Measurements from ENCODE around the gene IMMP2L. TPM values are rescaled to one million over a fixed set of nuclear protein-coding genes. Genes with fewer than 3 reads are reported as not detected.

IMMP2L gene
- total RNA-seq, 1 donor from 2014 or later: 59.6 TPM

DNA sequence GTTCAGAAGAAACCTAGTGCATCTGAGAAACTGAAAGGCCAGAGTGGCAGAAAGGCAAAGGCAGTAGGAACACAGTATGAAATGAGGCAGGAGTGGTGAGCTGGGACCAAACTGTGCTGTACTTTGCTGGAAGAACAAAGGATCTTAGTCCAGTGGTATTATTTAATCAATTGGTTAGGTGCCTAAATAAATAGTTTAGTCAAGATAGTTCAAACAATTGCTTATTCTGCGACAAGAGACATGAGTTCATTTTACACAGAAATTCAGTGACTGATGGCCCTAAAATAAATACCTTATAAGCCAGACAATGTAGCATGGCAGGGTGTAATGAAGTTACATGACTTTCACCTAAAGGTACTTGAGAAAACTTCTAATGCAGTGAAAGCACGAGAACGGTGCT, 653.2 kb downstream of the IMMP2L start:
- TF ChIP-seq, protein P1, sequence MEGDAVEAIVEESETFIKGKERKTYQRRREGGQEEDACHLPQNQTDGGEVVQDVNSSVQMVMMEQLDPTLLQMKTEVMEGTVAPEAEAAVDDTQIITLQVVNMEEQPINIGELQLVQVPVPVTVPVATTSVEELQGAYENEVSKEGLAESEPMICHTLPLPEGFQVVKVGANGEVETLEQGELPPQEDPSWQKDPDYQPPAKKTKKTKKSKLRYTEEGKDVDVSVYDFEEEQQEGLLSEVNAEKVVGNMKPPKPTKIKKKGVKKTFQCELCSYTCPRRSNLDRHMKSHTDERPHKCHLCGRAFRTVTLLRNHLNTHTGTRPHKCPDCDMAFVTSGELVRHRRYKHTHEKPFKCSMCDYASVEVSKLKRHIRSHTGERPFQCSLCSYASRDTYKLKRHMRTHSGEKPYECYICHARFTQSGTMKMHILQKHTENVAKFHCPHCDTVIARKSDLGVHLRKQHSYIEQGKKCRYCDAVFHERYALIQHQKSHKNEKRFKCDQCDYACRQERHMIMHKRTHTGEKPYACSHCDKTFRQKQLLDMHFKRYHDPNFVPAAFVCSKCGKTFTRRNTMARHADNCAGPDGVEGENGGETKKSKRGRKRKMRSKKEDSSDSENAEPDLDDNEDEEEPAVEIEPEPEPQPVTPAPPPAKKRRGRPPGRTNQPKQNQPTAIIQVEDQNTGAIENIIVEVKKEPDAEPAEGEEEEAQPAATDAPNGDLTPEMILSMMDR (IDR thresholded peaks at IDR 0.05; ENCODE audit: unreplicated experiment): no peak
- H3K27ac Mint-ChIP-seq: no peak overlapping the region
- no peaks in the 10 kb centered on the region for H3K27me3 Mint-ChIP-seq (ENCODE audit: low read depth)
- H3K4me3 Mint-ChIP-seq: no peak overlapping the region
- no peak for DNase-seq (ENCODE audit: low spot score in 2 of 2, unreplicated experiment in 2 of 2)
- H3K4me1 Mint-ChIP-seq: peaks cover 14% of the 10 kb centered on the region
- peaks cover under 1% of the 10 kb centered on the region for H3K9me3 Mint-ChIP-seq
- H3K36me3 Mint-ChIP-seq: no peaks in the 10 kb centered on the region

DNA sequence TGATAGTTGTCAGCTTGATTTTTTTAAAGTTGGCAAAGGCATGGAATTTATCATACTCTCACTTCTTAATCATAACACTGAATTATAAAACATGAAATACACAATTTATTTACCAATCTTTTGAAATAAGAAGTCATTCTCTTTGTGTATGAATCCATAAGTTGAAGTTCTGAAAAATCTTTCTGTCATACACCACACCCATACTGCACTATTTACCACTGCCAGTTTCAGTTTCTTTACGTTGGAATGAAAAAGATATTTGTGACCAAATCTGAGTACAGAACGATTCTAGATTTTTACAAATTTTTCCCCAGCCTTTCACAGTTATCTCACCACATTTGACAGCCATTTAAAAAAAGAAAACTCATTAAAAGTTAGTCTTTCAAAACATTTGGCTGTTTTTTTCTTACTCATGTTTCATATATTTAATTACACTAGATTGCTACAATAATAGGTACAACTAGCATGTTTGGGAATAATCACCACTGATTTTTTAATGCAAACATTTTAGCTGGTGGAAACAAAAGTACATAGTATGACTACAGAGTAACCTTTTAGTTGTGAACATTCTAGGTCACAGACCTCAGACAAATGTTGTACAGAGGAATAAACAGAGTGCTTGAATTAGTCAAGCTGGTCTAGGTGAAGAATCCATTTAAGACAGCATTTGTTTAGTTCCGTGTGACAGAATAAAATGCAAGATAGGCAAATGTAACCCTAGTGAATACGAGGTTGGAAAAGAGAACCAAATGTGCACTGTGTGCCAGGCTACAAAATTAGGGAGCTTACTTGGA, 656.3 kb downstream of the IMMP2L start:
- no peak overlapping the region for H3K4me3 Mint-ChIP-seq
- H3K9me3 Mint-ChIP-seq: peaks cover 10% of the 10 kb centered on the region

DNA sequence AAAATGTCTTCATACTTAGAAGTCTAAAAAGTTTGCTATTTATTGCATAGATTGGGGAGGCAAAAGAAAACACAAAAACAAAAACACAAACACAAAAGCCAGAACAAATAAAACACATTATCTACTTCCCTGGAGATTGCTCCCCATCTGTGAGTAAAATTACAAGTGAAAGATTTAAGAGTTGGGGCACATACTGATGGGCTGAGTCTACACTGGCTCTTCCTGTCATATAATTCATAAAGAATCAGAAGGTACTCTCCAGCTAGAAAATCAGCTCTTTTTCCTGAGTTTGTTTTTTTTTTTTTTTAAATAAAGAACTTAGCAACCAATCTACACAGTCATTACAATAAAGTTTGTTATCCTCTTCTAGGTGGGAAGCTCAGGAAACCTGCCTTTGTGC, 663.8 kb downstream of the IMMP2L start:
- H3K27ac Mint-ChIP-seq: peak overlapping the region; percentile 11
- H3K27me3 Mint-ChIP-seq (ENCODE audit: low read depth): no peaks in the 10 kb centered on the region
- H3K9me3 Mint-ChIP-seq: peaks cover 35% of the 10 kb centered on the region
- TF ChIP-seq, protein P1 (IDR thresholded peaks at IDR 0.05; ENCODE audit: unreplicated experiment): no peak
- H3K36me3 Mint-ChIP-seq: peaks cover 14% of the 10 kb centered on the region
- H3K4me3 Mint-ChIP-seq: no peak overlapping the region
- peaks cover 15% of the 10 kb centered on the region for H3K4me1 Mint-ChIP-seq
- no peak for DNase-seq (ENCODE audit: low spot score in 2 of 2, unreplicated experiment in 2 of 2)

More for the DNA sequence above, 656.3 kb downstream of the IMMP2L start:
- DNase-seq (ENCODE audit: low spot score in 2 of 2, unreplicated experiment in 2 of 2): no peak
- TF ChIP-seq, protein P1 (IDR thresholded peaks at IDR 0.05; ENCODE audit: unreplicated experiment): no peak
- peaks cover 2% of the 10 kb centered on the region for H3K36me3 Mint-ChIP-seq
- peaks cover 11% of the 10 kb centered on the region for H3K4me1 Mint-ChIP-seq
- no peaks in the 10 kb centered on the region for H3K27me3 Mint-ChIP-seq (ENCODE audit: low read depth)
- no peak overlapping the region for H3K27ac Mint-ChIP-seq

DNA sequence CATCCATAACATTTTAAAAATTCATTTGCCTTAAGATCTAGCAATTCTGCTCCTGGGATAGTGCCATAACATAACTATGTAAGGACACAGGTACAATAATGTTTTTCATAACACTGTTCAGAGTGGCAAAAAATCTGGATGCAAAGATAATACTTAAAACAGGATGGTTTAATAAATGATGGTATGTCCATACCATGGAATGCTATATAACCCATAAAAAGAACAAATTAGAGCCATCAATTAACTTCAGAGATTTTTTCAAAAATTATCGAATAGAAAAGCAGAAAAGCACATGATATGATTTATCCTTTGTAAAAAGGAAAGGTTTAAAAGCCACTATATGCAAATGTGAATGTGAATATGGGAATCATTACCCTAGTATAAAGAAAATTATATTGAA, 664.8 kb downstream of the IMMP2L start:
- TF ChIP-seq, protein P1 (IDR thresholded peaks at IDR 0.05; ENCODE audit: unreplicated experiment): no peak
- peaks cover 31% of the 10 kb centered on the region for H3K9me3 Mint-ChIP-seq
- no peak overlapping the region for H3K4me3 Mint-ChIP-seq
- no peak overlapping the region for H3K27ac Mint-ChIP-seq
- peaks cover 15% of the 10 kb centered on the region for H3K4me1 Mint-ChIP-seq
- peaks cover 12% of the 10 kb centered on the region for H3K36me3 Mint-ChIP-seq
- DNase-seq (ENCODE audit: low spot score in 2 of 2, unreplicated experiment in 2 of 2): no peak
- no peaks in the 10 kb centered on the region for H3K27me3 Mint-ChIP-seq (ENCODE audit: low read depth)

DNA sequence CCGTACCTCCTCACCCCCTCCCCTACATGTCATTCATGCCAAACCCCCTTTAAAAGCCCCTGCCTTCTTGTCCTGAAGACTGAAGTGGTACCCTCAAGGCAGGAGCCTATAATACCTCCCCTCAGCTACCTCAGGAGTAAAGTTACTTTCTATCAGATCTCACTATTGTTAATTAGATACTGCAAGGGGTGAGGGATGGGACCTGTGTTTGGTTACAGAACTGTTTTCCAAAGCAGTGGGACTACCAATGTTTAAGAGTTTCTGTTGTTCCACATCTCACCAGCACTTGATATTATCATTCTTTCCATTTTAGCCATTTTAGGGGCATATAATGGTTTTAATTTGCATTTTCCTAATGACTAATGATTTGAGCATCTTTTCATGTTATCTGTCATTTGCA, 668.2 kb downstream of the IMMP2L start:
- Mint-ChIP-seq H3K36me3 (peaks cover 12% of the 10 kb centered on the region), H3K4me3 (no peak overlapping the region), H3K27me3 (ENCODE audit: low read depth) (no peaks in the 10 kb centered on the region), H3K4me1 (peaks cover 16% of the 10 kb centered on the region), H3K9me3 (peaks cover 31% of the 10 kb centered on the region), H3K27ac (no peak overlapping the region)
- DNase-seq (ENCODE audit: low spot score in 2 of 2, unreplicated experiment in 2 of 2): no peak
- TF ChIP-seq, protein P1 (IDR thresholded peaks at IDR 0.05; ENCODE audit: unreplicated experiment): no peak

All from mesothelial cell of epicardium (in vitro differentiated cells).